Prostate gland (tissue), 2 donors: ENCODE data around the gene MTM1.

Experiments used
- POLR2A ChIP-seq: fragments of 450-650 bp; IDR thresholded peaks from one replicate; pipeline ENCODE4 v1.6.1; 2016; ENCODE audit warnings: antibody characterized with exemption, mild to moderate bottlenecking
- TF ChIP-seq, protein P1 (sequence below), 4 experiments: fragments of 200-600 bp in 2 of 4; fragments of 450-650 bp in 2 of 4; sonication (generic) in 2 of 4; IDR thresholded peaks; 1 replicate in 3 of 4; 2 replicates in 1 of 4; pipeline ENCODE4 v1.5.1; 2016 to 2019; ENCODE audit warnings: antibody characterized with exemption in 4 of 4, mild to moderate bottlenecking in 2 of 4, moderate library complexity in 2 of 4

DNA sequence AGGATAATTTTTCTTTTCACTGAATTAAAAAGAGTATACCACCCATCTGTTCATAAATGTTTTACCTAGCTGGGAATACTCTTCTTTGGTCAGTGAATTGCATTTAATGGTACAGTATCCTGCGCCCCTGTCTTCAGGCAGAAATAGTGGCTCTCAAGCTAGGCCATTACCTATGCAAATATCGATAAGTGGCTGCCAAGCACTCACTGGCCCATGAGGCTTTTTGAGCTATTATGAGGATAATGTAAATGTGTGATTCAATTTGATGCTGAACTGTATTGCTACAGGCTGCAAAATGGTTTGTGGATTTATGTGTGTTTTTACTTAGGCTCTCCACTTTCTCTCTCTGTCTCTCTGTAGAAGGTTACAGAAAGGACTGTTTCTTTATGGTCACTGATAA is 94.7 kb downstream of the MTM1 start:
- TF ChIP-seq, protein P1, sequence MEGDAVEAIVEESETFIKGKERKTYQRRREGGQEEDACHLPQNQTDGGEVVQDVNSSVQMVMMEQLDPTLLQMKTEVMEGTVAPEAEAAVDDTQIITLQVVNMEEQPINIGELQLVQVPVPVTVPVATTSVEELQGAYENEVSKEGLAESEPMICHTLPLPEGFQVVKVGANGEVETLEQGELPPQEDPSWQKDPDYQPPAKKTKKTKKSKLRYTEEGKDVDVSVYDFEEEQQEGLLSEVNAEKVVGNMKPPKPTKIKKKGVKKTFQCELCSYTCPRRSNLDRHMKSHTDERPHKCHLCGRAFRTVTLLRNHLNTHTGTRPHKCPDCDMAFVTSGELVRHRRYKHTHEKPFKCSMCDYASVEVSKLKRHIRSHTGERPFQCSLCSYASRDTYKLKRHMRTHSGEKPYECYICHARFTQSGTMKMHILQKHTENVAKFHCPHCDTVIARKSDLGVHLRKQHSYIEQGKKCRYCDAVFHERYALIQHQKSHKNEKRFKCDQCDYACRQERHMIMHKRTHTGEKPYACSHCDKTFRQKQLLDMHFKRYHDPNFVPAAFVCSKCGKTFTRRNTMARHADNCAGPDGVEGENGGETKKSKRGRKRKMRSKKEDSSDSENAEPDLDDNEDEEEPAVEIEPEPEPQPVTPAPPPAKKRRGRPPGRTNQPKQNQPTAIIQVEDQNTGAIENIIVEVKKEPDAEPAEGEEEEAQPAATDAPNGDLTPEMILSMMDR (IDR thresholded peaks at IDR 0.05), result no peak
- TF ChIP-seq POLR2A, result no peak
